ENCODE measurements around the gene SERPINB6.

Gene SERPINB6

DNA sequence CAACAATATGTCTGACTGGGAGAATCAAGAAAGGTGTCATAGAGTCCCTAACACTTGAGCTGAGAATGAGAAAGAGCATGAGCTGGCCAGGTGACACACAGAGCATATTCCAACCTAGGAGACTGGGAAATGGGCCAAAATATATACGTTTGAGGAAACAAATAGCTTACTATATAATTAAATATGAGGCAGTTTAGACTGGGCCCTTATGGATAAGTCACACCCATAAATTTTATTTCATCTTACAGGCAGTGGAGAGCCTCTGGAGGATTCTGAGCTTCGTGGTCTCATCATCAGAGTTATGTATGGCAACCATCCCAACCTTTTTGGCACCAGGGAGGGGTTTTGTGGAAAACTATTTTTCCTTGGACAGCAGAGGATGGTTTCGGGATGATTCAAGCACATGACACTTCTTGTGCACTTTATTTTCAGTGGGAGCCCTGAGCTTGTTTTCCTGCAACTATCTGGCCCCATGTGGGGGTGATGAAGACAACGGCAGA, 15.4 kb upstream of the SERPINB6 start:
- peaks cover 29% of the 10 kb centered on the region for H3K4me1 ChIP-seq (ENCODE audit: control insufficient read depth, insufficient read depth, low read length)
- H3K27ac ChIP-seq (ENCODE audit: low read depth, low read length), result no peak overlapping the region
- H3K9ac ChIP-seq (ENCODE audit: low read depth, low read length), result no peak overlapping the region
- no peaks in the 10 kb centered on the region for H3K27me3 ChIP-seq (ENCODE audit: control insufficient read depth, insufficient read depth, low read length)
- no peaks in the 10 kb centered on the region for H3K9me3 ChIP-seq (ENCODE audit: control insufficient read depth, insufficient read depth, low read length)
- H3K4me3 ChIP-seq (ENCODE audit: low read depth, low read length), result no peak overlapping the region
- no peaks in the 10 kb centered on the region for H3K36me3 ChIP-seq (ENCODE audit: control insufficient read depth, insufficient read depth, low read length)

DNA sequence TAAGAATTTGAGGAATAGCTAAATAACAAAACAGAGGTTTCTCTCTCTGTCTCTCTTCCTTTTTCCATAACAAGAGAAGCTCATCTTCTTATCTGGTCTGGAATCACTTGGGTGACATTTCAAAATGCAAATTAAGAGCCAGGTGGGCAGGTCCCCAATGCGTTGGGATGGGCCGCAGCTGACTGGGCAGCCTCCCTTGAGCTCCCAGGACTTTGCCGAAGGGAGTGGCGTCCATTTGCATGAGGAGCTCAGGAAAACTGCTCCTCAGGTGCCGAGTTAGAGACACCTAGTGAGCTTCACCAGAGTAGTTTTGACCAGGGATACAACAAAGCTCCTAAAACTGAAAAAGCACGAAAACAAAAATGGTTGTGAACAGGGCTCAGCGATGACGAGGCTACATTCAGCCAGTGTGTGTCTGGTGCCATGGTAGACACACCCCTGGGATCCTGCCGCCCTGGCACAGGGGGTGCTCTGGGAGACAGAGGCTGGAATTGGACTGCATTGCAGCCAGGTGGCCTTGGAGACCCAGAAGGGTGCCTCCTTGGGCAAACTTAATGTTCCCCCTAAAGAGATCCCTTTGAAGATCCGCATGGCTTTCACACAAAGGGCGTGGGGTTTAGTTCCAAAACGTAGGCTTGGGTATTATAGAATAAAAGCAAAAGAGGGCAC, 13.5 kb upstream of the SERPINB6 start:
- peak overlapping the region; percentile 29; the same call in 1 of the 2 replicates for H3K9ac ChIP-seq (ENCODE audit: low read depth, low read length)
- H3K9me3 ChIP-seq (ENCODE audit: control insufficient read depth, insufficient read depth, low read length), result no peaks in the 10 kb centered on the region
- H3K4me3 ChIP-seq (ENCODE audit: low read depth, low read length), result no peak overlapping the region; the same call in 1 of the 2 replicates
- peak overlapping the region; percentile 68 for H3K27ac ChIP-seq (ENCODE audit: low read depth, low read length)
- peaks cover 15% of the 10 kb centered on the region for H3K4me1 ChIP-seq (ENCODE audit: control insufficient read depth, insufficient read depth, low read length)
- H3K36me3 ChIP-seq (ENCODE audit: control insufficient read depth, insufficient read depth, low read length), result no peaks in the 10 kb centered on the region
- no peaks in the 10 kb centered on the region for H3K27me3 ChIP-seq (ENCODE audit: control insufficient read depth, insufficient read depth, low read length)

DNA sequence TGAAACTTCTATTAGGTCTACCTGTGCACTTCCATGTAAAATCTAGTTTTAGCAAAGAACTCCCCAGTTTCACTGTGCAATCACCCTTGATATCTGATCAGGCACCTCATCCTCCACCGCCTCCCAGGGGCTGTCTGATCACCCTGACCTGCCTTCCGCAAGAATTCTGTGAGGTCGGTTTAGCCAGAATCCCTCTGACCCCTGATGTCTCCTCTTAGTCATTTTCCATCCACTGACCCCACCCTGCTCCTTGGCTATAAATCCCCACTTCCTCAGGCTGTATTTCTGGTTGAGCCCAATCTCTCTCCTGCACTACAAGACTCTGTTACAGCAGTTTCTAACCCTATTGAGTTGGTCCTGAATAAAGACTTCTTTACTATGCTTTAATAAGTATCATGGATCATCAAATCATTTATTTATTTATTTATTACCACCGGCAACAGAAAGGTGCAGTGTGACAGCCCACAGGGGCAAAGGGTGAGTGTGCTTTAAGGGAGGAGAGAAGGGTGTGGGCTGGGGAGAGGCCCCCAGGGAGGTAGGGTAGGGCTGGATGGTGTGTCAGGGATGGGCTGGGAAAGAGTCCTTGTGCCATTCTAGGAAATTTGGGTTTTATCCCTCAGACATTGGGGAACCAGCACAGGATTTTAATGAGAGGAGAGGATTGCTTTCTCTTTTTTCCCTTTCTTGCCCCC, 11.2 kb upstream of the SERPINB6 start:
- Histone ChIP-seq H3K27ac (ENCODE audit: low read depth, low read length) (no peak overlapping the region), H3K27me3 (ENCODE audit: control insufficient read depth, insufficient read depth, low read length) (no peaks in the 10 kb centered on the region), H3K9me3 (ENCODE audit: control insufficient read depth, insufficient read depth, low read length) (no peaks in the 10 kb centered on the region), H3K4me1 (ENCODE audit: control insufficient read depth, insufficient read depth, low read length) (peaks cover 16% of the 10 kb centered on the region), H3K36me3 (ENCODE audit: control insufficient read depth, insufficient read depth, low read length) (no peaks in the 10 kb centered on the region), H3K9ac (ENCODE audit: low read depth, low read length) (no peak overlapping the region), H3K4me3 (ENCODE audit: low read depth, low read length) (no peak overlapping the region)

DNA sequence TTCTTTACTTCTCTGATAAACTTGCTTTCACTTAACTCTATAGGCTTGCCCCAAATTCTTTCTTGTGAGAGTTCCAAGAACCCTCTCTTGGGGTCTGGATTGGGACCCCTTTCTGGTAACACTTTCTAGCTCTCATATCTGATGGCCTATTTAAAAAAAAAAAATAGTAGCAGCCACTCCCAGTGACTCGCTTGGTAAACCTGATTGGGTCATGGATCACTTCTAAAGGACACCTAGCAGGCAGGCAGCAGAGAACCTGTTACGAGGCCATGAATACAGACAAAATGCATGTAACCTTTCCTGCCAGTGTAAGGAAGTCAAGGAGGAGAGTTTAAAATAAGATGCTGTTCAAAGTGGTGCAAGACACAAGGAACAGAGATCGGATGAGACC, 9.1 kb upstream of the SERPINB6 start:
- Histone ChIP-seq H3K27ac (ENCODE audit: low read depth, low read length) (no peak overlapping the region), H3K4me1 (ENCODE audit: control insufficient read depth, insufficient read depth, low read length) (peaks cover 27% of the 10 kb centered on the region), H3K36me3 (ENCODE audit: control insufficient read depth, insufficient read depth, low read length) (no peaks in the 10 kb centered on the region), H3K4me3 (ENCODE audit: low read depth, low read length) (no peak overlapping the region), H3K9me3 (ENCODE audit: control insufficient read depth, insufficient read depth, low read length) (no peaks in the 10 kb centered on the region), H3K27me3 (ENCODE audit: control insufficient read depth, insufficient read depth, low read length) (no peaks in the 10 kb centered on the region), H3K9ac (ENCODE audit: low read depth, low read length) (no peak overlapping the region)

DNA sequence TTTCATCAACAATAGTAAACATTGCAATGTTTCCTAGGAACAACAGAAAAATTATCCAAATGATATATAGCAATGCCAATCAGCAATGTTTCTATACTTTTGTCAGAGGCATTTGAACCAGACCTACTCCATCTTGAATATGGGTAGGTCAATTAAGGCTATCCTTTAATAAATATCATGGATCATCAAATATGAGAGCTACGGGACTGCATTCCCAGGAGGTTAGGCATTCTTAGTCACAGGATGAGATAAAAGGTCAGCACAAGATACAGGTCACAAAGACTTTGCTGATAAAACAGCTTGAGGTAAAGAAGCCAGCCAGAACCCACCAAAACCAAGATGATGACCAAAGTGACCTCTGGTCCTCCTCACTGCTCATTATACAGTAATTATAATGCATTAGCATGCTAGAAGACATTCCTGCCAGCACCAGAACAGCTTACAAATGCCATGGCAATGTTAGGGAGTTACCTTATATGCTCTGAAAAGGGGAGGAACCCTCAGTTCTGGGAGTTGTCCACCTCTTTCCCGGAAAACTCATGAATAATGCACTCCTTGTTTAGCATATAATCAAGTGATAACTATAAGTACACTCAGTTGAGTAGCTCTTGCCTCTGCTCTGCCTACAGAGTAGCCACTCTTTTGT, 8.6 kb upstream of the SERPINB6 start:
- no peaks in the 10 kb centered on the region for H3K36me3 ChIP-seq (ENCODE audit: control insufficient read depth, insufficient read depth, low read length)
- H3K27ac ChIP-seq (ENCODE audit: low read depth, low read length), result no peak overlapping the region
- H3K4me3 ChIP-seq (ENCODE audit: low read depth, low read length), result no peak overlapping the region
- peaks cover 22% of the 10 kb centered on the region for H3K4me1 ChIP-seq (ENCODE audit: control insufficient read depth, insufficient read depth, low read length)
- no peaks in the 10 kb centered on the region for H3K9me3 ChIP-seq (ENCODE audit: control insufficient read depth, insufficient read depth, low read length)
- no peak overlapping the region for H3K9ac ChIP-seq (ENCODE audit: low read depth, low read length)
- H3K27me3 ChIP-seq (ENCODE audit: control insufficient read depth, insufficient read depth, low read length), result no peaks in the 10 kb centered on the region

DNA sequence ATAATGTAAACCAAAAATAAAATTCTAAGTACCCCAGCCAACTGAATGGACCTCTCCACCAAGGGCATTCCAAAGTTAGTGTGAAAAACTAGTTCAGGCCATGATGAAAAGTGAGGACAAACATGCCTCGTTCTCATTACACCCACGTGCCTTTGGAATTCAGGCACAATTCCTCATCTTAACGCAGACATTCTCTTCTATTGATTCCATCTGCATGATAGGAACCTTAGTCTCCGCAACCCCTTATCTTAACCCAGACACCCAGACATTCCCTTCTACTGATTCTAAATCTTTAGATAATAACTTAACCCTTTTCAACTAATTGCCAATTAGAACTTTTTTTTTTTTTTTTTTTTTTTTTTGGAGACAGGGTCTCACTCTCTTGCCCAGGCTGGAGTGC, 7.6 kb upstream of the SERPINB6 start:
- H3K36me3 ChIP-seq (ENCODE audit: control insufficient read depth, insufficient read depth, low read length), result no peaks in the 10 kb centered on the region
- H3K9ac ChIP-seq (ENCODE audit: low read depth, low read length), result no peak overlapping the region
- H3K27ac ChIP-seq (ENCODE audit: low read depth, low read length), result no peak overlapping the region
- H3K9me3 ChIP-seq (ENCODE audit: control insufficient read depth, insufficient read depth, low read length), result no peaks in the 10 kb centered on the region
- no peak overlapping the region for H3K4me3 ChIP-seq (ENCODE audit: low read depth, low read length)
- peaks cover 18% of the 10 kb centered on the region for H3K4me1 ChIP-seq (ENCODE audit: control insufficient read depth, insufficient read depth, low read length)
- H3K27me3 ChIP-seq (ENCODE audit: control insufficient read depth, insufficient read depth, low read length), result no peaks in the 10 kb centered on the region

DNA sequence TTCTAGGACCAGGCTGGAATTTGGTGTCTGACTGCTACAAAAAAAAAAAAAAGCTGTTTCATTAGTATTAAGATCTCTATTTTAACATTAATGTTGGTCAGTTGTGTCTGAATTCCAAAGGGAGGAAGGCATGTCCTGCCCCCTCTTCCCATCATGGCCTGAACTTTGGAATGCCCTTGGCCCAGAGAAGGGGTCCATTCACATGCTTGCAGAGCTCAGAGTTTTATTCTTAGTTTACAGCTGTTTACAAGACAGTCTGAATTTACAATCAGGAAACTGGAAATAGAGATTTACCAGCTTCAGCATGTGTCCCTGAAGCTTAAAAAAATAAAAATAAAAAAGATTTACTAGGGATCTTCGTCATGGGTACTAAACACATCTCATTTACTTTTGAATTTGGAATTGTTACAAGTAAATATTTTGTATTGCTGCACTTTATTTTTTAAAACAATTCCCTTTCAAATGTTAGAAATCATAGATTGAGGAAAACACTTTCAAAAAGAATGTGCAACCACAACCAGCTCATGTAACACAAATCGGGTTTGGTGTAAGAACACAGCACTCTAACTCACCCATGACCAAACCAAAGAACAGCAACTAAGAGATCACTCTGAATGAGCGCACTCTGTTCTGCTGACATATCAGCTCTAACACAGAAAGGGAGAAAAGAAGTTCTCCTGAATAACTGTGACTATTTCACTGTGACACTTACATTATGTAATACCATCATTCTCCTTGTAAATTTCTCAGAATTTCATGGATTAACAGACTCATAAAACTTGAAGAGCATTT, 6.6 kb upstream of the SERPINB6 start:
- Histone ChIP-seq H3K36me3 (ENCODE audit: control insufficient read depth, insufficient read depth, low read length) (no peaks in the 10 kb centered on the region), H3K4me3 (ENCODE audit: low read depth, low read length) (no peak overlapping the region), H3K4me1 (ENCODE audit: control insufficient read depth, insufficient read depth, low read length) (peaks cover 18% of the 10 kb centered on the region), H3K9ac (ENCODE audit: low read depth, low read length) (no peak overlapping the region), H3K9me3 (ENCODE audit: control insufficient read depth, insufficient read depth, low read length) (no peaks in the 10 kb centered on the region), H3K27ac (ENCODE audit: low read depth, low read length) (no peak overlapping the region), H3K27me3 (ENCODE audit: control insufficient read depth, insufficient read depth, low read length) (no peaks in the 10 kb centered on the region)

DNA sequence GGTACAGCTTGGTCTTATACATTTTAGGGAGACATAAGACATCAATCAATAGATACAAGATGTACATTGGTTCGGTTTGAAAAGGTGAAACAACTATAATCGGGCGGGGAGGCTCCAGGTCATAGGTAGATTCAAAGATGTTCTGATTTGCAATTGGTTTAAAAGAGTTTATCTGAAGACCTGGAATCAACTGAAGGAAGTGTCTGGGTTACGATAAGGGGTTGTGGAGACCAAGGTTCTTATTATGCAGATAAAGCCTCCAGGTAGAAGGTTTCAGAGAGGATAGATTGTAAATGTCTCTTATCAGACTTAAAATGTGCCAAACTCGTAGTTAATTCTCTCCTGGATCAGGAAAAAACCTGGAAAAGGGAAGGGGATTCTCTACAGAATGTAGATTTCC, 5.9 kb upstream of the SERPINB6 start:
- no peaks in the 10 kb centered on the region for H3K27me3 ChIP-seq (ENCODE audit: control insufficient read depth, insufficient read depth, low read length)
- peak overlapping the region; percentile 56 for H3K27ac ChIP-seq (ENCODE audit: low read depth, low read length)
- H3K4me3 ChIP-seq (ENCODE audit: low read depth, low read length), result no peak overlapping the region
- H3K36me3 ChIP-seq (ENCODE audit: control insufficient read depth, insufficient read depth, low read length), result no peaks in the 10 kb centered on the region
- H3K9me3 ChIP-seq (ENCODE audit: control insufficient read depth, insufficient read depth, low read length), result no peaks in the 10 kb centered on the region
- H3K4me1 ChIP-seq (ENCODE audit: control insufficient read depth, insufficient read depth, low read length), result peaks cover 18% of the 10 kb centered on the region
- H3K9ac ChIP-seq (ENCODE audit: low read depth, low read length), result no peak overlapping the region

DNA sequence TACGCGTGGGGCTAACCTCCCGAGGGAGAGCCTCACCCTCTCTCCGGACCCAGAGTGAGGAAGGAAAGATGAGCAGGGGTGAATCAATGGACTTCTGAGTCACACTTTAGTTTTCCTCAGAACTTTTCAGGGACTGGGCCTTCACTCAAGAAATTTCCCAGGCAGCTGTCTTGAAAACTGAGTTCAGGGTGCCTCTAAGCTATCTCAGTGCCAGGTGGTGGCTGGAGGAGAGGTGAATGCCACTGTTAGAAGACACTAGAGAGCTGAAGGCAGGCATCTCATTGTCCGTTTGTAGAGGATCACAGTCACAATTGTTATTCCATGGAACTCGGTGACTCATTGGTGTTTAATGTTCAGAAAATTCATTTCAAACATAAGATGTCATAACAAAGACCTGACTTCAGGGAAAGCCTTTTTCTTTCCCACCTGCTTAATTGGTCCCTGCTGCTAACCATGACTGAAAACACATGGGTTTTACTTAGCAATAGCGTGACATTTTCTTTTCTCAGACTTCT, 5.3 kb upstream of the SERPINB6 start:
- Histone ChIP-seq H3K36me3 (ENCODE audit: control insufficient read depth, insufficient read depth, low read length) (no peaks in the 10 kb centered on the region), H3K4me1 (ENCODE audit: control insufficient read depth, insufficient read depth, low read length) (peaks cover 18% of the 10 kb centered on the region), H3K27me3 (ENCODE audit: control insufficient read depth, insufficient read depth, low read length) (no peaks in the 10 kb centered on the region), H3K9me3 (ENCODE audit: control insufficient read depth, insufficient read depth, low read length) (no peaks in the 10 kb centered on the region), H3K9ac (ENCODE audit: low read depth, low read length) (no peak overlapping the region), H3K4me3 (ENCODE audit: low read depth, low read length) (no peak overlapping the region), H3K27ac (ENCODE audit: low read depth, low read length) (peak overlapping the region; percentile 79)

DNA sequence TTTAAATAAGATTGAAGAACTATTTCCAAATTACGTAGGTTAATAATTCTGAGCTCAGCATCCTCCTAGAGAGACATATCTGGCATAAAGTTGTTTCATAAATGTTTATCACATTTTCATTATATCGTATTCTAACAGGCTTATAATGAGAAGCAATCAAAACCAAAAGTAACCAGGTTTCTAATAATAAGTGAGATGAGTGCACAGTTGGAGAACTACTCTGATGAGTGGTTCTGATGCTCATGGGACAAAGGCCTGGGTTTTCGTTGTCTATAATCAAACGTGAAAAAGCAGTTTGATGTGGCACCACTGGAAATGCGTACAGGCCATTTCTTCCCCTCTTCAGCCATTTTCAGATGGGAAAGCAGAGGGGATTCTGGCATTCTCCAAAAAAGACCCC, 4.7 kb upstream of the SERPINB6 start:
- Histone ChIP-seq H3K4me1 (ENCODE audit: control insufficient read depth, insufficient read depth, low read length) (peaks cover 18% of the 10 kb centered on the region), H3K4me3 (ENCODE audit: low read depth, low read length) (no peak overlapping the region), H3K27me3 (ENCODE audit: control insufficient read depth, insufficient read depth, low read length) (no peaks in the 10 kb centered on the region), H3K36me3 (ENCODE audit: control insufficient read depth, insufficient read depth, low read length) (no peaks in the 10 kb centered on the region), H3K27ac (ENCODE audit: low read depth, low read length) (peak overlapping the region; percentile 79), H3K9me3 (ENCODE audit: control insufficient read depth, insufficient read depth, low read length) (no peaks in the 10 kb centered on the region), H3K9ac (ENCODE audit: low read depth, low read length) (no peak overlapping the region)
